ENCODE data around the gene CLDN4. TPM values are rescaled to one million over a fixed set of nuclear protein-coding genes. Genes with fewer than 3 reads are reported as not detected.
"Not testable (repeated sequence)": the region's sequence is repeated elsewhere in the genome, so short reads cannot be mapped to it uniquely, and the experiment has no call there.

The CLDN4 gene
- total RNA-seq, 2 experiments from 2014 or later, result 0.10 TPM; not detected in 1

DNA sequence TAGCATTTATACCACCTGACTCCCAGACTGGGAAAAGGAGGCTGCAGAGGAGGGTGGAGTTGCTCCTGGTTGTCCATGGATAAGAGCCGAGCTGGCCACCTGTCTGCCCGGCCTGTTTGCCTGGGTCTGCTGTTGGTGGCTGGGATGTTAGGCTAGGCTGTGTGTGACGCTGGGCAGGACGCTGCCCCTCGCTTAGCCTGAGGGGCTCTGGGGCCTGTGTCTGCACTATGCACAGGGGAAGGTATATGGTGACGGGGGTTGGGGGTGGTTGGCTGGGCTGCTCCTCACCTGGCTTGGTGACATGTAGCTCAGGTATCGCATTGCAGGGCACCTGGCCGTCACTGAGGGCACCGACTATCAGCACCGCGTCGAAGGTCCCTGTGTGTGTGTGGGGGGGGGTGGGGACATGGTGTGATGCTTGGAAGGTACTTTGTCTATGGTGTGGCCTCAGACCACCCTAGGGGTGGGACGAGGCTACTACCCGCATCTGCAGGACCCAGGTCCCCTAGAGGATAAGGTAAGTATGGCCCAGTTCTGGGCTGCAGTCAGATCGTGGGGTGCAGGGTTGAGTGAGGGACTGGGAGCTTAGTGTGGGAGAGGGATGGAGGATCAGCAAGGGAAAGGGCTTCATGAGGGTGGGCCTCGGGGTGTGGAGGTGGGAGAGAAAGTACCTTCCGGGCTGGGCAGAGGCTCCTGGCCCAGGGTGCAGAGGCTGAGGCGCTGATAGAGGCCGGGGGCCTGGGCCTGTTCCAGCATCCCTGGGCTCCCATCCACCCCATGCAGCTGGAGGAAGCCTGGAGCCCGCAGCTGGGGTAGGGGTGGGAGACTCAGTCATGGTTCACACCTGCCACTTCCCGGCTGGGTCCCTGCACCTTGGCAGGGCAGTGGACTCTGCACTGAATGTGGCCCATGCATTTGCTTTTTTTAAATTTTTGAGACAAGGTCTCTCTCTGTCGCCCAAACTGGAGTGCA lies 9.2 kb downstream of the CLDN4 start:
- H3K27me3 Mint-ChIP-seq, result peaks cover 8% of the 10 kb centered on the region
- no peaks in the 10 kb centered on the region for H3K9me3 Mint-ChIP-seq
- no peak for DNase-seq
- H3K4me3 Mint-ChIP-seq, result no peak overlapping the region
- ChIA-PET CTCF (interaction anchor here (0.6 to 0.9 kb wide), 2 partner anchors 15 to 22 kb away, joined by 3 read pairs; no protein-coding TSS in a partner anchor), POLR2A (interaction anchor here (1.1 kb wide), 1 partner anchor 11 kb away, joined by 3 read pairs; no protein-coding TSS in a partner anchor)
- H3K27ac Mint-ChIP-seq, result no peak overlapping the region
- H3K4me1 Mint-ChIP-seq, result peaks cover 31% of the 10 kb centered on the region
- H3K36me3 Mint-ChIP-seq (ENCODE audit: low read depth), result no peaks in the 10 kb centered on the region

DNA sequence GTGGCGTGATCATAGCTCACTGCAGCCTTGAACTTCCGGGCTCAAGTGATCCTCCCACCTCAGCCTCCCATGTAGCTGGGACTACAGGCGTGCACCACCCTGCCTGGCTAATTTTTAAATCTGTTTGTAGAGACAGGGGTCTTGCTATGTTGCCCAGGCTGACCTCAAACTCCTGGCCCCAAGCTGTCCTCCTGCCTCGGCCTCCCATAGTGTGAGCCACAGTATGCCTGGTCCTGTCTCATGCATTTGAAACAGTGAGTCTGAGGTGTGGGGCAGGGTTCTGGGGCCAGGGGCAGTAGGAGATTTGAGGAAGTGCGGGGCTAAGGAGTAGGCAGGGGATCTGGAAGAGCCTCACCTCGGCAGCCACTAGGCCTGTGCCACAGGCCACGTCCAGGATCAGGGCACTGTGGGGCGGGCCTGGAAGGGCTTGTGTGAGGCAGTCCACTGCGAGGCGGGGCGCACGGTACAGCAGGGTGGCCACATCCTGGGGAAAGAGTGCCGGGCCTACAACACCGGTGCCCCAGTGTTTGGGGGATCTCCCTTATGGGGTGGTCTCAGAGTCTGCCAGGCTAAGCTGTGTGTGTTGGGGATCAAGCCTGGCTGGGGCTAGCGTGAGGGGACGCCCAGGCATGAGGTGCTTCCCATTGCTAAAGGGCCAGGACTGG lies 10.1 kb downstream of the CLDN4 start:
- DNase-seq, result no peak
- no peaks in the 10 kb centered on the region for H3K36me3 Mint-ChIP-seq (ENCODE audit: low read depth)
- H3K27me3 Mint-ChIP-seq, result peaks cover 10% of the 10 kb centered on the region
- CTCF ChIA-PET, result interaction anchor here (0.6 to 0.9 kb wide), 2 partner anchors 14 to 21 kb away, joined by 3 read pairs; no protein-coding TSS in a partner anchor
- H3K4me3 Mint-ChIP-seq, result no peak overlapping the region
- no peak overlapping the region for H3K27ac Mint-ChIP-seq
- H3K4me1 Mint-ChIP-seq, result peaks cover 33% of the 10 kb centered on the region
- H3K9me3 Mint-ChIP-seq, result no peaks in the 10 kb centered on the region
- POLR2A ChIA-PET, result interaction anchor here (1.1 kb wide), 1 partner anchor 10 kb away, joined by 3 read pairs; no protein-coding TSS in a partner anchor

DNA sequence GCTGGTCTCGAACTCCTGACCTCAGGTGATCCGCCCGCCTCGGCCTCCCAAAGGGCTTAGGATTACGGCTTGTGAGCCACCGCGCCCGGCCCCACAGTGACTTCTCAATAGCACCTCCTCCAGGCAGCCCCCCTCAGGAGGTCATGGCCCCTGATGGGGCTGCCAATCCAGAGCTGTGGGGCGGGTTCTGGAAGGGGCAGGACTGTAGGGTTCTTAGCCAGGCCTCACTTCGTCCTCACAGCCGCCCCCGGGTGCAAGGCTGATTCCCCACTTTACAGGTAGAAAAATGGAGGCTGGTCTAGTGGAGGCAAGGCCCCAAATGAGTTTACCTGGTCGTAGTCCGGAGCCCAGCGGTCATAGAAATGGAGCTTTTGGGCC lies 10.9 kb downstream of the CLDN4 start:
- Mint-ChIP-seq H3K9me3 (no peaks in the 10 kb centered on the region), H3K4me1 (peaks cover 35% of the 10 kb centered on the region), H3K27me3 (peaks cover 10% of the 10 kb centered on the region), H3K36me3 (ENCODE audit: low read depth) (no peaks in the 10 kb centered on the region), H3K4me3 (peak overlapping the region; percentile 79), H3K27ac (peak overlapping the region; percentile 16)
- DNase-seq, result no peak
- ChIA-PET CTCF (no interaction called here), POLR2A (interaction anchor here (1.1 to 1.7 kb wide), 3 partner anchors 9 to 13 kb away, joined by 3 to 6 read pairs (median 4); no protein-coding TSS in a partner anchor)

DNA sequence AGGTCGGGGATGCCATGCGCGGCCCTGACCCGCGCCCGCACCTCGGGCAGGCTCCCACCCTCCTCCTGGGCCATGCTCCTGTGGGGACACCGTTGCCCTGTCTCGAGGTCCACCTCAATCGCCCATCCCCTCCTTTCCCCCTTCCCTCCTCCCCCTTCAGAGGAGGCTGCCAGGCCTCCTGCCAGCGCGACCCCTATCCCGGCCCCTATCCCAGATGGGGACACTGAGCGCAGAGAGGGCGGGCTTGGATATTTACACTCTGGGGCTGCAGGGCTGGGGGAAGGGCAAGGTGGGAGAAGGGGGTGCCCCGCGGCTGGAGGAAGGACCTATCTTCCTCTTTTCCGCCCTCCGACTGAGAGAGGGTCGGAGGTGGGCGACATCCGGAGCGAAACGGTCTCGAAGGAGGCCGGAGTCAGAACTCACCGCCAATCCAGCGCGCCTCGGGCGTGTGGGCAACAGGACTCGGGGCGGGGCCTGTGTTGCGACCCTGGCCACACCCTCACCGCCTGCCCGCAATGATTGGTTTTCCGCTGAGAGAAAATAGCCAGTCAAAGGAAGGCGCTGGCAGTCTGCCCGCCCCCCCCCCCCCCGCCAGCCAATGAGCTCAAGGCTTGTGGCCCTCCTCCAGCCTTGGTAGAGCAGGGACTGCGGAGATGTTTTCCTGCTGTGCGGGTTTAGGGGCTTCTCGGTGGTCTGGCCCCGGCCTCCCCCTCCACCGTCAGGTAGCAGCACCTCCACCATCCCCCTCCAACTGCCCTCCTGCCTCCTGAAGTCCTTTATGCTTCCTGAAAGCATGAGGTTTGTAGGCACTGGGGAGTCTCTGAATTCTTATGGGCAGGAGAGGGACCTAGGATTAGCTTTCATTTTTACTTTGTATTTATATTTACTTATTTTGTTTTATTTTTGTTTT lies 11.5 kb downstream of the CLDN4 start, which contains the start of gene METTL27:
Gene METTL27 (minus strand): TSS at position 450 of the 910 bp plus-strand sequence. CDS start 376 bp downstream, at position 74.
- no peaks in the 10 kb centered on the region for H3K36me3 Mint-ChIP-seq (ENCODE audit: low read depth)
- H3K9me3 Mint-ChIP-seq, result no peaks in the 10 kb centered on the region
- peak; percentile 94 for DNase-seq
- ChIA-PET POLR2A (interaction anchor here (0.9 to 1.7 kb wide), 5 partner anchors 9 to 320 kb away, joined by 3 to 6 read pairs (median 4); no protein-coding TSS in a partner anchor), CTCF (interaction anchor here (0.7 to 2.2 kb wide), 7 partner anchors 8 to 235 kb away, joined by 3 to 19 read pairs (median 5); partner anchors contain the start of gene ABHD11)
- peak within 1 kb of the TSS; percentile 59 for H3K27ac Mint-ChIP-seq
- peaks cover 10% of the 10 kb centered on the region for H3K27me3 Mint-ChIP-seq
- peaks cover 35% of the 10 kb centered on the region for H3K4me1 Mint-ChIP-seq
- H3K4me3 Mint-ChIP-seq, result peak within 1 kb of the TSS; percentile 79

DNA sequence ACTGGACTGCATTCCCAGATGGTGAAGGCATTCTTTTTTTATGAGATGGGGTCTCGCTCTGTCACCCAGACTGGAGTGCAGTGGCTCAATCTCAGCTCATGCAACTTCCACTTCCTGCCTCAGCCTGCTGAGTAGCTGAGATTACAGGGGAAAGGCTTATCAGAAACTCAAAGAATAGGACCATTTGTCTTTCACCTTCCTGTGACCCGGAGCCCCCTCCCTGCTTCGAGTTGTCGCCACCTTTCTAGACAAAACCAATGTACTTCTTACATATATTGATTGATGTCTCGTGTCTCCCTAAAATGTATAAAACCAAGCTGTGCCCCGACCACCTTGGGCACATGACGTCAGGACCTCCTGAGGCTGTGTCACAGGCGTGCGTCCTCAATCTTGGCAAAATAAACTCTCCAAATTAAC lies 13.3 kb downstream of the CLDN4 start:
- peak overlapping the region; percentile 5 for H3K4me3 Mint-ChIP-seq
- H3K27ac Mint-ChIP-seq, result no peak overlapping the region
- no peak for DNase-seq
- peaks cover 30% of the 10 kb centered on the region for H3K4me1 Mint-ChIP-seq
- peaks cover 10% of the 10 kb centered on the region for H3K27me3 Mint-ChIP-seq
- H3K9me3 Mint-ChIP-seq, result no peaks in the 10 kb centered on the region
- CTCF ChIA-PET, result interaction anchor here (0.9 to 2.2 kb wide), 4 partner anchors 10 to 107 kb away, joined by 3 to 19 read pairs (median 4); no protein-coding TSS in a partner anchor
- POLR2A ChIA-PET, result no interaction called here
- no peaks in the 10 kb centered on the region for H3K36me3 Mint-ChIP-seq (ENCODE audit: low read depth)

DNA sequence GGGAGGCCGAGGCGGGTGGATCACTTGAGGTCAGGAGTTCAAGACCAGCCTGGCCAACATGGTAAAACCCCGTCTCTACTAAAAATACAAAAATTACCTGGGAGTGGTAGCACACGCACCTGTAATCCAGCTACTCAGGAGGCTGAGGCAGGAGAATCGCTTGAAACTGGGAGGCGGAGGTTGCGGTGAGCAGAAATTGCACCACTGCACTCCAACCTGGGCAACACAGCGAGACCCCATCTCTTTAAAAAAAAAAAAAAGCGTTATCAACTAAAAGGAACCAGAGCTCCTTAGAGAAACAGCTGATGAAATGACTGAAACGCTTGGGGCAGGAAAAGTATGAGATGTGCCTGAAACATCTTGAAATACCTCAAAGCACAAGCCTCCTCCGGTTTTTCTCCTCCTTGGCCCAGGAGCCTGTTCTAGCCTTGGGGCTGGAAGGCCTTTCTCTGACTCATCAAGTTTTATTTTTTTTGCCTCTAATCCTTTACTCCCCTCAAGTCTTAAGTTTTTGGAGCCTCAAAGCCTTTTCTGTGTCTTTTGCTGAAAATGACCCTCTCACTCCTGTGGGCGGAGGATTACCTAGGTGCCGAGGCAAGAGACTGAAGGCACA lies 14.2 kb downstream of the CLDN4 start:
- no peak for DNase-seq
- ChIA-PET CTCF (interaction anchor here (1.3 kb wide), 1 partner anchor 10 kb away, joined by 3 read pairs; no protein-coding TSS in a partner anchor), POLR2A (no interaction called here)
- Mint-ChIP-seq H3K4me1 (peaks cover 37% of the 10 kb centered on the region), H3K27me3 (peaks cover 15% of the 10 kb centered on the region), H3K4me3 (no peak overlapping the region), H3K9me3 (no peaks in the 10 kb centered on the region), H3K27ac (no peak overlapping the region), H3K36me3 (ENCODE audit: low read depth) (no peaks in the 10 kb centered on the region)

DNA sequence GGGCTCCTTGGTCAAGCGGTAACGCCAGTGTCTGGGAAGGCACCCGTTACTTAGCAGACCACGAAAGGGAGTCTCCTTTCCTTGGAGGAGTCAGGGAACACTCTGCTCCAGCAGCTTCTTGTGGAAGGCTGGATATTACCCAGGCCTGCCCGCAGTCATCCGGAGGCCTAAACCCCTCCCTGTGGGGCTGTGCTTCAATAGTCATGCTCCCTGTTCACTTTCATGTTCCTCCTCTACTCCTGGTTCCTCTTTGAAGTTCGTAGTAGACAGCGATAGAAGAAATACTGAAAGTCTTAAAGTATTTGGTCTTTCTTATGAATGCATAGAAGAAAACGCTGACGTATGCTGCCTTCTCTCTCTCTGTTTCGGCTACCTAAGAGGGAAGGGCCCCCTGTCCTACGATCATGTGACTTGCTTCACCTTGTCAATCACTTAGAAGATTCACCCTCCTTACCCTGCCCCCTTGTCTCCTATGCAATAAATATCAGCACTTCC lies 15.0 kb downstream of the CLDN4 start:
- H3K9me3 Mint-ChIP-seq, CTCF ChIA-PET: not testable (repeated sequence)

DNA sequence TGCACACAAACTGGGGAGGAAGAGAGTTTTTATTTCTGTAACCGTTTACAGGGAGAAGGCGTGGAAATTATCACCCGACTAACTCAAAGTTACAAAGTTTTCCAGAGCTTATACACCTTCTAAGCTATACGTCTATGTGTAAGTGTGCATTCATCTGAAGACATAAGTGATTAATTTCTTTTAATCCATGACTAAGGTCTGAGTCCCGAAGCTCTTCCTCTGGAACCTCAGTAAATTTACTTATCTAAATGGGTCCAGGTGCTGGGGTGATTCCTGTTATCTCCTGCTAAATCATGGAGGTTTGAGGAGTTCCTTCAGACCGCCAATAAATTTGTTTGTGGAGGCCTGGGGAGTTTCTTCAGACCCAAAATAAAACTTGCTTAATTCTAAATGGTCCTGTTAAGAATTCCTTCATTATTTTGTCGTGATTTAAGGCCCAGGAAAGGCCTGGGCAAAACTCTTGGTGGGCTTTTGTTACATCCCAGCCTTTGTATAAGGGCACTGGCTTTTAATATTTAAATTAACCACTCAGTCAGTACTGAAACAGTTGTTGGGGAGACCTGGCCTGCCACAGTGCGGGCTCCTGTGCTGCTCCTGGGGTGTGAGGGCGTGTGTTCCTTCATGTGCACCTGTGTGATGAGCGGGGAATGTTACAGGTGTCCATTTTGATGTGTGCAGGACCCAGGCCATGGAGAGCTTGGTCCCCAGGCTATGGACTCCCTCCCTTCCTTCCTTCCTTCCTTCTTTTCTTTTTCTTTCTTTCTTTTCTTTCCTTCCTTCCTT lies 17.3 kb downstream of the CLDN4 start:
- Mint-ChIP-seq H3K36me3 (ENCODE audit: low read depth) (no peaks in the 10 kb centered on the region), H3K9me3 (no peaks in the 10 kb centered on the region), H3K27ac (no peak overlapping the region), H3K4me1 (peaks cover 52% of the 10 kb centered on the region), H3K27me3 (peaks cover 15% of the 10 kb centered on the region), H3K4me3 (no peak overlapping the region)
- no peak for DNase-seq
- ChIA-PET CTCF (interaction anchor here (0.9 kb wide), 1 partner anchor 8 kb away, joined by 3 read pairs; no protein-coding TSS in a partner anchor), POLR2A (no interaction called here)

More for the DNA sequence above, 15.0 kb downstream of the CLDN4 start:
- peaks cover 45% of the 10 kb centered on the region for H3K4me1 Mint-ChIP-seq
- H3K36me3 Mint-ChIP-seq (ENCODE audit: low read depth); POLR2A ChIA-PET; H3K27ac Mint-ChIP-seq; DNase-seq; H3K4me3 Mint-ChIP-seq: not testable (repeated sequence)
- peaks cover 15% of the 10 kb centered on the region for H3K27me3 Mint-ChIP-seq

DNA sequence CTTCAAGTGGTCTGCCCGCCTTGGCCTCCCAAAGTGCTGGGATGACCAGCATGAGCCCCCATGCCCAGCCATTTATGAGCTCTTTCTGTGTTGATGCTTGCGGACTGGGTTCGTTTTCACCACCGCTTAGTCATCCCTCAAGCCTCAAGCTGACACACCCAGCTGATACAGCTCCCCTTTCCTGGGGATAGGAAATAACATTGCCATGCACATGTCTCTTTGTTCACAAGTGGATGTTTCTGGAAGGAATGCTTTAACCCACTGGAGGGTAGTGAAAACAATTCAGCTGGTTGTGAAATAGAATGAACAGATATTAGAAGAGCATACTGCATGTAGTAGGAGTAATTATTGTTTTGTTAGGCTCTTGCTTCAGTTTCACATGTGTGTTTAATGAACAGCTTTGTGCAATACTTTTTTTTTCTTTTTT lies 20.0 kb downstream of the CLDN4 start:
- peaks cover 11% of the 10 kb centered on the region for H3K27me3 Mint-ChIP-seq
- H3K27ac Mint-ChIP-seq, result peak overlapping the region; percentile 90
- H3K9me3 Mint-ChIP-seq, result no peaks in the 10 kb centered on the region
- no peak overlapping the region for H3K4me3 Mint-ChIP-seq
- ChIA-PET POLR2A (interaction anchor here (0.9 to 1.4 kb wide), 4 partner anchors 8 to 358 kb away, joined by 3 to 9 read pairs (median 4); partner anchors contain the start of genes ABHD11 and METTL27), CTCF (interaction anchor here (0.6 to 1.5 kb wide), 5 partner anchors 8 to 331 kb away, joined by 3 to 6 read pairs (median 5); partner anchors contain the start of gene METTL27)
- DNase-seq, result peak; percentile 44
- no peaks in the 10 kb centered on the region for H3K36me3 Mint-ChIP-seq (ENCODE audit: low read depth)
- peaks cover 47% of the 10 kb centered on the region for H3K4me1 Mint-ChIP-seq

DNA sequence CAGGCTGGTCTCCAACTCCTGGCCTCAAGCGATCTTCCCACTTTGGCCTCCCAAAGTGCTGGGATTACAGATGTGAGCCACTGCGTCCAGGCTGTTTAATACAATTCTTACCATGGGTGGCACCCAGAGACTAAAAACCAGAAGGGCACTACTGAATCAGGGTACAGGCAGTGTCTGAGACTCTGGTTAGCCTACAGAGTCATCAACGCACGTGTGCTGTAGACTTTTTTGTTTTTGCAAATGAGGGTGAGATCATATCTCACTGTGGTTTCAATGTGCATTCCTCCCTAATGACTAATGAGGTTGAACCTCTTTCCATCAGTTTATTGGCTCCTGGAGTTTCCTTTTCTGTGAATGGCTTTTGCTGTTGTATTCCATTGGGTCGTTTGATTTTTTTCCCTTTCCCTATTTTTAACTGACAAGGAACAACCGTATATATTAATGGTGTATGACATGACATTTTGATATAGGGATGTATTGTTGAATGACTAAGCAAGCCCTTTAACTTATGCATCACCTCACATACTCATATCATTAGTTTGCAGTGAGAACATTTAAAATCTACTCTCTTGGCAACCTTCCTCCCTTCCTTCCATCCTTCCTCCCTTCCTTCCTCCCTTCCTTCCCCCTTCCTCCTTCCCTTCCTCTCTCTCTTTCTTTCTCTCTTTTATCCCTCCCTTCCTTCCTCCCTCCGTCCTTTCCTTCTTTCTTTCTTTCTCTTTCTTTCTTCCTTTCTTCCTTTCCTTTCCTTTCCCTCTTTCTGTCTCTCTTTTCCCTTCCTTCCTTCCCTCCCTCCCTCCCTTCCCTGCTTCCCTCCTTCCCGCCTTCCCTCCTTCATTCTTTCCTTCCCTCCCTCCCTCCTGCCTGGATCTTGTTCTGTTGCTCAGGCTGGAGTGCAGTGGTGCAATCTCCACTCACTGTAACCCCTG lies 20.9 kb downstream of the CLDN4 start:
- peak; percentile 53 for DNase-seq
- Mint-ChIP-seq H3K9me3 (no peaks in the 10 kb centered on the region), H3K27me3 (peaks cover 15% of the 10 kb centered on the region), H3K4me3 (peak overlapping the region; percentile 18), H3K27ac (peak overlapping the region; percentile 90), H3K4me1 (peaks cover 48% of the 10 kb centered on the region), H3K36me3 (ENCODE audit: low read depth) (no peaks in the 10 kb centered on the region)
- POLR2A ChIA-PET, result interaction anchor here (0.9 to 1.4 kb wide), 4 partner anchors 9 to 357 kb away, joined by 3 to 9 read pairs (median 4); partner anchors contain the start of genes ABHD11 and METTL27
- CTCF ChIA-PET, result interaction anchor here (0.6 to 1.5 kb wide), 4 partner anchors 9 to 61 kb away, joined by 3 to 6 read pairs (median 6); partner anchors contain the start of gene METTL27
